Nephron progenitor cell (in vitro differentiated cells): ENCODE results near the gene PDCD7.
A peak's percentile ranks its signal among the peaks of the same experiment; 100 is the strongest.
"Not testable (repeated sequence)": the region's sequence is repeated elsewhere in the genome, so short reads cannot be mapped to it uniquely, and the experiment has no call there.

Source experiments
- DNase-seq: peaks from one replicate; pipeline ENCODE4 v3.0.0; 2021
- H3K27ac Mint-ChIP-seq: 2 replicates; pipeline ENCODE4 v1.8.0; 2021; ENCODE audit warnings: mild to moderate bottlenecking, moderate library complexity, mixed read lengths
- H3K27me3 Mint-ChIP-seq: 2 replicates; pipeline ENCODE4 v1.8.0; 2021; ENCODE audit warnings: mild to moderate bottlenecking, low read depth, mixed read lengths; ENCODE audit not compliant: poor library complexity
- H3K36me3 Mint-ChIP-seq: 2 replicates; pipeline ENCODE4 v1.8.0; 2021; ENCODE audit warnings: low read depth, mixed read lengths
- H3K4me1 Mint-ChIP-seq: 2 replicates; pipeline ENCODE4 v1.8.0; 2021; ENCODE audit warnings: mixed read lengths
- H3K4me3 Mint-ChIP-seq: 2 replicates; pipeline ENCODE4 v1.8.0; 2021; ENCODE audit warnings: mild to moderate bottlenecking, moderate library complexity, mixed read lengths
- H3K9me3 Mint-ChIP-seq: 2 replicates; pipeline ENCODE4 v1.8.0; 2021; ENCODE audit warnings: mild to moderate bottlenecking, moderate library complexity, mixed read lengths
- TF ChIP-seq, protein P1 (sequence below): fragments of 200-600 bp; sonication (generic); IDR thresholded peaks from 2 replicates; pipeline ENCODE4 v1.5.0; 2021; ENCODE audit warnings: antibody characterized with exemption

Gene PDCD7

GRCh38 chr15:65133548-65134200, at the start of gene PDCD7:
PDCD7 (minus strand) TSS chr15:65133808; CDS start chr15:65133781, 27 bp downstream.
- peak; percentile 71 for DNase-seq
- Mint-ChIP-seq H3K9me3 (peaks cover 37% of the 10 kb centered on the region), H3K36me3 (peaks cover 39% of the 10 kb centered on the region), H3K27me3 (no peaks in the 10 kb centered on the region), H3K27ac (peak within 1 kb of the TSS; percentile 93), H3K4me3 (peak within 1 kb of the TSS; percentile 96), H3K4me1 (peaks cover 29% of the 10 kb centered on the region)
- TF ChIP-seq, protein P1, sequence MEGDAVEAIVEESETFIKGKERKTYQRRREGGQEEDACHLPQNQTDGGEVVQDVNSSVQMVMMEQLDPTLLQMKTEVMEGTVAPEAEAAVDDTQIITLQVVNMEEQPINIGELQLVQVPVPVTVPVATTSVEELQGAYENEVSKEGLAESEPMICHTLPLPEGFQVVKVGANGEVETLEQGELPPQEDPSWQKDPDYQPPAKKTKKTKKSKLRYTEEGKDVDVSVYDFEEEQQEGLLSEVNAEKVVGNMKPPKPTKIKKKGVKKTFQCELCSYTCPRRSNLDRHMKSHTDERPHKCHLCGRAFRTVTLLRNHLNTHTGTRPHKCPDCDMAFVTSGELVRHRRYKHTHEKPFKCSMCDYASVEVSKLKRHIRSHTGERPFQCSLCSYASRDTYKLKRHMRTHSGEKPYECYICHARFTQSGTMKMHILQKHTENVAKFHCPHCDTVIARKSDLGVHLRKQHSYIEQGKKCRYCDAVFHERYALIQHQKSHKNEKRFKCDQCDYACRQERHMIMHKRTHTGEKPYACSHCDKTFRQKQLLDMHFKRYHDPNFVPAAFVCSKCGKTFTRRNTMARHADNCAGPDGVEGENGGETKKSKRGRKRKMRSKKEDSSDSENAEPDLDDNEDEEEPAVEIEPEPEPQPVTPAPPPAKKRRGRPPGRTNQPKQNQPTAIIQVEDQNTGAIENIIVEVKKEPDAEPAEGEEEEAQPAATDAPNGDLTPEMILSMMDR: no peak

GRCh38 chr15:65182538-65182937, 48.9 kb upstream of the PDCD7 start:
- H3K27ac Mint-ChIP-seq: no peak overlapping the region
- no peak for DNase-seq
- peaks cover 3% of the 10 kb centered on the region for H3K27me3 Mint-ChIP-seq
- peak overlapping the region; percentile 97 for H3K4me3 Mint-ChIP-seq
- H3K9me3 Mint-ChIP-seq: no peaks in the 10 kb centered on the region
- peaks cover 32% of the 10 kb centered on the region for H3K4me1 Mint-ChIP-seq
- TF ChIP-seq, protein P1: no peak
- peaks cover 34% of the 10 kb centered on the region for H3K36me3 Mint-ChIP-seq

DNA sequence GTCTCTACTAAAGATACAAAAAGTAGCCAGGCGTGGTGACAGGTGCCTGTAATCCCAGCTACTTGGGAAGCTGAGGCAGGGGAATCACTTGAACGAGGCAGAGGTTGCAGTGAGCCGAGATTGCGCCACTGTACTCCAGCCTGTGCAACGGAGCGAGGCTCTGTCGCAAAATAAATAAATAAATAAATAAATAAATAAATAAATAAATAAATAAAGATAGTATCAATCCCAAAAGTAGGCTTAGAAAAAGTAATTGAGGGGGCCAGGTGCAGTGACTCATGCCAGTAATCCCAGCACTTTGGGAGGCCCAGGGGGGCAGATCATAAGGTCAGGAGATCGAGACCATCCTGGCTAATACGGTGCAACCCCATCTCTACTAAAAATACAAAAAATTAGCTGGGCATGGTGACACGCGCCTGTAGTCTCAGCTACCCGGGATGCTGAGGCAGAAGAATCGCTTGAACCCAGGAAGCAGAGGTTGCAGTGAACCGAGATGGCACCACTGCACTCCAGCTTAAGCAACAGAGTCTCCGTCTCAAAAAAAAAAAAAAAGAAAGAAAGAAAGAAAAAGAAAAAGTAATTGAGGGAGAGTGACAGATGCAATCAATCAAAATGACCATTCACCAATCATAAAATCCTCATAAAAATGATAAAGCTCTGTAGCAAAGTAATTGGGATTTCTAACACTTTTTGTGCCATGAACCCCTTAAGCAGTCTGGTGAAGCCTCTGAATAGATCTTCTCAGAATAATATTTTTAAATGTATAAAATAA, 48.2 kb upstream of the PDCD7 start:
- H3K9me3 Mint-ChIP-seq, DNase-seq, H3K27me3 Mint-ChIP-seq, H3K27ac Mint-ChIP-seq: not testable (repeated sequence)
- Mint-ChIP-seq H3K4me3 (peak overlapping the region; percentile 25), H3K36me3 (peaks cover 41% of the 10 kb centered on the region), H3K4me1 (peaks cover 32% of the 10 kb centered on the region)

DNA sequence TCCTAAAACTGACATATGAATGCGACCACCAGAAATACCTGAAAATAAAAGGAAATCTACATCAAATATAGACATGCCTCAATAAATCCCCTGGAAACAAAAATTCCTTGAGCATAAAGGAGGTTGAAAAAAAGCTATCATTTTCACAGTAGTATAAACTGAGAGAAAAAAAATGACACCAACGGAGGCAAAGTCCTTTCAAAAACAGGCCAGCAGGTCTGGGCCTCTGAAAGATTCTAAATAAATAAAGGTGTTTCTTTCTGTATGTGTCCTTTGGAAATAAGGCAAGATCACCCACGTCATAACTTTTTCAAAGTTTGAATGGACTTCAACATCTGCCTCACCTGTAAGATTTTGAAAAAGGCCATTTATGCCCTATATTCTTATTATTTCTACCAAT, 46.6 kb upstream of the PDCD7 start:
- H3K27ac Mint-ChIP-seq: no peak overlapping the region
- no peaks in the 10 kb centered on the region for H3K9me3 Mint-ChIP-seq
- peaks cover 52% of the 10 kb centered on the region for H3K36me3 Mint-ChIP-seq
- TF ChIP-seq, protein P1: no peak
- H3K4me1 Mint-ChIP-seq: peaks cover 27% of the 10 kb centered on the region
- no peak overlapping the region for H3K4me3 Mint-ChIP-seq
- DNase-seq: no peak
- peaks cover 3% of the 10 kb centered on the region for H3K27me3 Mint-ChIP-seq

DNA sequence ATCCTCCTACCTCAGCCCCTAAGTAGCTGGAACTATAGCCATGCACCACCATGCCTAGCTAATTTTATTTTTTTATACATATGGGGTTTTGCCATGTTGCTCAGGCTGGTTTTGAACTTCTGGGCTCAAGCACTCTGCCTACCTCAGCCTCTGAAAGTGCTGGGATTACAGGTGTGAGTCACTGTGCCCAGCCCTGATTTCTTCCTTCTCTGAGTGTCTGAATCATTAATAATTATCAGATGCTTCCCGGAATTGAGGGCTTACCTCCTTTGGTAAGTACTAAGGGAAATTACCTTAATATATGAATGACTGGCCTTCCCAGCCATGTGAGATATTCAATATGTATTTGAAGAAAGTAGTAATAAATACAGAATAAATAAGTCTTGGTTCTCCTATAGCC, 44.3 kb upstream of the PDCD7 start:
- H3K4me1 Mint-ChIP-seq: peaks cover 14% of the 10 kb centered on the region
- H3K36me3 Mint-ChIP-seq: peaks cover 64% of the 10 kb centered on the region
- H3K27ac Mint-ChIP-seq: no peak overlapping the region
- H3K9me3 Mint-ChIP-seq: no peaks in the 10 kb centered on the region
- TF ChIP-seq, protein P1: no peak
- H3K4me3 Mint-ChIP-seq: no peak overlapping the region
- H3K27me3 Mint-ChIP-seq: no peaks in the 10 kb centered on the region
- no peak for DNase-seq

- peaks cover 2% of the 10 kb centered on the region for H3K4me1 Mint-ChIP-seq
- H3K36me3 Mint-ChIP-seq: peaks cover 67% of the 10 kb centered on the region
- no peaks in the 10 kb centered on the region for H3K9me3 Mint-ChIP-seq
- H3K4me3 Mint-ChIP-seq: no peak overlapping the region
- no peaks in the 10 kb centered on the region for H3K27me3 Mint-ChIP-seq
- TF ChIP-seq, protein P1: no peak
- no peak overlapping the region for H3K27ac Mint-ChIP-seq
- no peak for DNase-seq
These were observed 42.4 kb upstream of the PDCD7 start for GRCh38 chr15:65176056-65176455.
